Inflammatory macrophage treated with lipopolysaccharide for 1 hour (primary cell): ENCODE data around the gene ZDHHC3.

Source experiments
- DNase-seq, 2 donors: peaks; one replicate each; pipeline ENCODE4 v3.0.0-alpha.2; 2020 to 2022

Gene ZDHHC3

GRCh38 chr3:44926172-44926571 is 49.8 kb downstream of the ZDHHC3 start:
- DNase-seq: no peak

- no peak for DNase-seq
Measured at GRCh38 chr3:44924457-44925084, 51.4 kb downstream of the ZDHHC3 start.

- DNase-seq: no peak
Measured at GRCh38 chr3:44923632-44924456, 52.1 kb downstream of the ZDHHC3 start.

GRCh38 chr3:44920081-44920480 is 55.9 kb downstream of the ZDHHC3 start:
- DNase-seq: no peak

- no peak for DNase-seq
Measured at GRCh38 chr3:44918581-44918980, 57.4 kb downstream of the ZDHHC3 start.

GRCh38 chr3:44918087-44918486 is 57.9 kb downstream of the ZDHHC3 start:
- no peak for DNase-seq

GRCh38 chr3:44915702-44916438 is 60.1 kb downstream of the ZDHHC3 start:
- DNase-seq: no peak

- DNase-seq: peak; percentile 7 to 22
Measured at GRCh38 chr3:44914936-44915335, 61.0 kb downstream of the ZDHHC3 start.

GRCh38 chr3:44913868-44914468 is 62.0 kb downstream of the ZDHHC3 start:
- DNase-seq: peak; percentile 47 to 72

- DNase-seq: no peak
Measured at GRCh38 chr3:44910693-44911092, 65.3 kb downstream of the ZDHHC3 start.

- no peak for DNase-seq
Measured at GRCh38 chr3:44909063-44909462, 66.9 kb downstream of the ZDHHC3 start.

GRCh38 chr3:44907612-44908011 is 68.4 kb downstream of the ZDHHC3 start:
- DNase-seq: no peak

- no peak for DNase-seq
Measured at GRCh38 chr3:44906997-44907396, 69.0 kb downstream of the ZDHHC3 start.

GRCh38 chr3:44905446-44906157 is 70.4 kb downstream of the ZDHHC3 start:
- no peak for DNase-seq

GRCh38 chr3:44903751-44904150 is 72.2 kb downstream of the ZDHHC3 start:
- no peak for DNase-seq

- no peak for DNase-seq
Measured at GRCh38 chr3:44903314-44903713, 72.7 kb downstream of the ZDHHC3 start.

- no peak for DNase-seq
Measured at GRCh38 chr3:44902628-44903027, 73.3 kb downstream of the ZDHHC3 start.

GRCh38 chr3:44899683-44900367 is 76.1 kb downstream of the ZDHHC3 start:
- no peak for DNase-seq

- no peak for DNase-seq
Measured at GRCh38 chr3:44896440-44896839, 79.5 kb downstream of the ZDHHC3 start.

- no peak for DNase-seq
Measured at GRCh38 chr3:44894485-44894884, 81.5 kb downstream of the ZDHHC3 start.

- no peak for DNase-seq
Measured at GRCh38 chr3:44893097-44893496, 82.9 kb downstream of the ZDHHC3 start.

GRCh38 chr3:44892689-44893088 is 83.3 kb downstream of the ZDHHC3 start:
- DNase-seq: no peak
